KMS-11 (cell line): Measurements from ENCODE around the gene RBM20.

ENCODE experiments used
- H2AFZ ChIP-seq: fragments of 200-600 bp; sonication (generic); 2 replicates; pipeline ENCODE4 v1.6.1; 2016; ENCODE audit warnings: antibody characterized with exemption, mixed run types, low read depth
- H3K27ac ChIP-seq: fragments of 200-600 bp; sonication (generic); 2 replicates; pipeline ENCODE4 v1.6.1; 2016; ENCODE audit warnings: mild to moderate bottlenecking, mixed run types
- H3K27me3 ChIP-seq: fragments of 200-600 bp; sonication (generic); 2 replicates; pipeline ENCODE4 v1.6.1; 2017; ENCODE audit warnings: mild to moderate bottlenecking, low read depth, mixed run types, moderate library complexity; ENCODE audit not compliant: insufficient read depth
- H3K36me3 ChIP-seq: fragments of 200-600 bp; sonication (generic); 2 replicates; pipeline ENCODE4 v1.6.1; 2017; ENCODE audit warnings: mild to moderate bottlenecking, mixed run types; ENCODE audit not compliant: insufficient read depth
- H3K4me1 ChIP-seq: fragments of 200-600 bp; sonication (generic); 2 replicates; pipeline ENCODE4 v1.6.1; 2016; ENCODE audit warnings: mild to moderate bottlenecking, low read depth, mixed run types; ENCODE audit not compliant: poor library complexity, severe bottlenecking
- H3K4me2 ChIP-seq: fragments of 200-600 bp; sonication (generic); 2 replicates; pipeline ENCODE4 v1.7.0; 2016; ENCODE audit warnings: mild to moderate bottlenecking, mixed run types
- H3K4me3 ChIP-seq: fragments of 200-600 bp; sonication (generic); IDR thresholded peaks from 2 replicates; pipeline ENCODE4 v1.6.1; 2017; ENCODE audit warnings: low read depth, low read length, mixed read lengths; ENCODE audit not compliant: insufficient read depth
- H3K79me2 ChIP-seq: fragments of 200-600 bp; sonication (generic); 2 replicates; pipeline ENCODE4 v1.6.1; 2016; ENCODE audit warnings: low read depth, mixed run types; ENCODE audit not compliant: insufficient read depth
- H3K9ac ChIP-seq: fragments of 200-600 bp; sonication (generic); 2 replicates; pipeline ENCODE4 v1.6.1; 2016; ENCODE audit warnings: mild to moderate bottlenecking, mixed run types
- H4K20me1 ChIP-seq: fragments of 200-600 bp; sonication (generic); 2 replicates; pipeline ENCODE4 v1.6.1; 2016; ENCODE audit warnings: mild to moderate bottlenecking, mixed run types; ENCODE audit not compliant: insufficient read depth
- CTCF ChIP-seq: fragments of 200-600 bp; sonication (generic); conservative IDR thresholded peaks from 2 replicates; pipeline ENCODE4 v1.6.1; 2017; ENCODE audit warnings: low read depth, mild to moderate bottlenecking, antibody characterized with exemption, low read length, moderate library complexity, mixed read lengths

The RBM20 gene

GRCh38 chr10:110643653-110644597, at the start of gene RBM20:
TSS of gene RBM20 (plus strand) at chr10:110644336. CDS start at chr10:110644455, 119 bp downstream.
- Histone ChIP-seq H3K27me3 (no peaks in the 10 kb centered on the region), H3K4me2 (no peak within 1 kb of the TSS)
- no peak for TF ChIP-seq CTCF

GRCh38 chr10:110597476-110597875, 46.7 kb upstream of the RBM20 start:
- Histone ChIP-seq H3K36me3 (peaks cover 6% of the 10 kb centered on the region), H4K20me1 (no peaks in the 10 kb centered on the region)

More at GRCh38 chr10:110643653-110644597, at the start of gene RBM20:
- H3K79me2 ChIP-seq, result no peaks in the 10 kb centered on the region
- H3K4me1 ChIP-seq, result no peaks in the 10 kb centered on the region
- no peak within 1 kb of the TSS; the same call in 1 of the 2 replicates for H2AFZ ChIP-seq
- H3K27ac ChIP-seq, result no peak within 1 kb of the TSS
- no peaks in the 10 kb centered on the region for H4K20me1 ChIP-seq
- H3K9ac ChIP-seq, result no peak within 1 kb of the TSS
- no peak within 1 kb of the TSS for H3K4me3 ChIP-seq
- H3K36me3 ChIP-seq, result no peaks in the 10 kb centered on the region

GRCh38 chr10:110600487-110601101, 43.5 kb upstream of the RBM20 start:
- no peak overlapping the region for H3K27ac ChIP-seq
- H3K4me3 ChIP-seq, result no peak overlapping the region
- no peaks in the 10 kb centered on the region for H4K20me1 ChIP-seq
- TF ChIP-seq CTCF, result peak; percentile 80
- no peak overlapping the region for H3K9ac ChIP-seq
- no peak overlapping the region for H2AFZ ChIP-seq
- no peaks in the 10 kb centered on the region for H3K27me3 ChIP-seq
- H3K36me3 ChIP-seq, result peaks cover 6% of the 10 kb centered on the region
- H3K79me2 ChIP-seq, result no peaks in the 10 kb centered on the region
- H3K4me2 ChIP-seq, result no peak overlapping the region; the same call in 1 of the 2 replicates
- peaks cover 41% of the 10 kb centered on the region for H3K4me1 ChIP-seq

More at GRCh38 chr10:110597476-110597875, 46.7 kb upstream of the RBM20 start:
- Histone ChIP-seq H3K79me2 (no peaks in the 10 kb centered on the region), H3K4me1 (peaks cover 32% of the 10 kb centered on the region), H3K27ac (no peak overlapping the region), H3K9ac (no peak overlapping the region), H3K27me3 (no peaks in the 10 kb centered on the region), H3K4me3 (no peak overlapping the region), H3K4me2 (no peak overlapping the region), H2AFZ (no peak overlapping the region)
- no peak for TF ChIP-seq CTCF

- peaks cover 6% of the 10 kb centered on the region for H3K36me3 ChIP-seq
- H3K4me3 ChIP-seq, result no peak overlapping the region
- no peaks in the 10 kb centered on the region for H3K79me2 ChIP-seq
- no peak overlapping the region for H2AFZ ChIP-seq
- H3K4me1 ChIP-seq, result peaks cover 41% of the 10 kb centered on the region
- H3K4me2 ChIP-seq, result no peak overlapping the region
- H3K27ac ChIP-seq, result no peak overlapping the region
- H3K27me3 ChIP-seq, result no peaks in the 10 kb centered on the region
- no peak overlapping the region for H3K9ac ChIP-seq
- H4K20me1 ChIP-seq, result no peaks in the 10 kb centered on the region
- no peak for TF ChIP-seq CTCF
Observed at GRCh38 chr10:110601581-110601980, 42.6 kb upstream of the RBM20 start.
